NT2/D1 (cell line): ENCODE measurements around the gene DEPDC1B.

Experiments used
- YY1 ChIP-seq: IDR thresholded peaks from 2 replicates; pipeline ENCODE4 v1.6.1; 2011; ENCODE audit not compliant: insufficient read length, insufficient read depth
- ZNF274 ChIP-seq: IDR thresholded peaks from 2 replicates; pipeline ENCODE4 v1.6.1; 2011; ENCODE audit warnings: mild to moderate bottlenecking, low read depth, low read length

GRCh38 chr5:60563696-60564324, 136.2 kb downstream of the DEPDC1B start:
- TF ChIP-seq ZNF274 (no peak), YY1 (no peak)
